Stimulated activated naive CD4-positive, alpha-beta T cell treated with Interleukin-2 at 50 U/mL for 16 hours (primary cell): ENCODE results near the gene ADAMTS16.

Experiments
- DNase-seq: peaks from one replicate; lab custom pipeline; 2025; lab: John Stamatoyannopoulos, UW

Gene ADAMTS16

DNA sequence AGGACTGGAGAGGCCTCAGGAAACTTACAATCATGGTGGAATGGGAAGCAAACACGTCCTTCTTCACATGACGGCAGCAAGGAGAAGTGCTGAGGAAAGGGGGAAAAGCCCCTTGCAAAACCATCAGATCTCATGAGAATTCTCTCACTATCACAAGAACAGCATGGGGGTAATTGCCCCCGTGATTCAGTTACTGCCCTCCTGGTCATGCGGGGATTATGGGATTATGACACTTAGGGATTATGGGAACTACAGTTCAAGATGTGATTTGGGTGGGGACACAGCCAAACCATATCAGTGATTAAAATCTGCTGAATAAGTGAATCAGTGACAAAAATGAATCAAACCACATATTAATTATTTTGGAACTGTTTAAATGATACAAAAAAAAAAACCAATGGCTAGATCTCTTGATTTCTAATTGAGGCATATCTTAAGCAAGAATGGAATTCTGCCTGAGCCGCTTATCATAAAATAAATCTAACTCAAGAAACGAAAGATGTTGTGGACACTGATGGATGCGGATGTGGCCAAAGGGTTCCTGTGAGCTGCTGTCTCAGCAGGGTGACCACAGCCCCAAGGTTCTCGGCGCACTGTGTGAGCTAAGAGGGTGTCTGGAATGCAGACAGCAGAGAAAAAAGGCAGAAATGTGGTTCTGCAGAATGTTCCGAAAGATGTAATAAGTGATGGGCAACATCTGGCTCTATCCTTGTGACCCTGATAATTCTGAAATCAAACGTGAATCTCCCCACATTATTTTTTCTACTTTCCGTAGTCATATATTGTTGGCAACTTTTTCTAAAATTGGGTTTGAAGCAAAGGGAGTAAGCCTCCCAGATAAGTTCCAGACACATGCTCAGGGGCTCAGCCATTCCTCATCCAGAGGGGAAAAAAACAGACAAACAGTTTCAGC is 175.2 kb downstream of the ADAMTS16 start:
- DNase-seq, result no peak

DNA sequence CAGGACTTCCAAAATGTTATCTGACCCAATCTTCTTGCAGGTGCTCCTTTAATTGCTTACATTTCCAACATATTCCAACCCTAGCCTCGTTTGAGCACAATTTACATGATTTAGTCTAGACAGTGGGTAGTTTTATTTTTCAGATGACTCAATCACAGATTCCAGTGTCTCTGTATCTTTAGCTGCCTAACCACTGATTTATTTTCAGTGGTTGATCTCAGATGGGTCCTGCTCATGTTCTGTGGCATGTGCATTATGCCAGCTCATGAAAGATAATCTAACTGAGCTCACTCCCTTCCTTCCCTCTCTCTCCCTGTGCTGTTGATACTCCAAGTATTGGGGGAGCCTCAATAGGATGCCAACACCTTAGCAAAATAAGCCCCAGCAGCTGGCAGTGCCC is 176.2 kb downstream of the ADAMTS16 start:
- DNase-seq, result no peak

DNA sequence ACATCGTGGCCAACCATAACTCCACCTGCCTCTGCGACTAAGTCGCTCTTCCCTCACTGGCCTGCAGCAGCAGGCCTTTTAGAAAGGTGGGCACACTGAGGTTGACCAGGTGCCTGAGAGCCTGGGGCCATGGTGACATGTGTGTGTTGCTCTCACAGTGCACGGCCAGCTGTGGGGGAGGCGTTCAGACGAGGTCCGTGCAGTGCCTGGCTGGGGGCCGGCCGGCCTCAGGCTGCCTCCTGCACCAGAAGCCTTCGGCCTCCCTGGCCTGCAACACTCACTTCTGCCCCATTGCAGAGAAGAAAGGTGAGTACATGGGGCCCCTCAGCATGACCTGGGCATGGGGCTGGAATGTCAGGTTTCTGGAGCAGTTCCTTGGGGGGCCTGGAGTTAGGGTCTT is 177.8 kb downstream of the ADAMTS16 start:
- no peak for DNase-seq

DNA sequence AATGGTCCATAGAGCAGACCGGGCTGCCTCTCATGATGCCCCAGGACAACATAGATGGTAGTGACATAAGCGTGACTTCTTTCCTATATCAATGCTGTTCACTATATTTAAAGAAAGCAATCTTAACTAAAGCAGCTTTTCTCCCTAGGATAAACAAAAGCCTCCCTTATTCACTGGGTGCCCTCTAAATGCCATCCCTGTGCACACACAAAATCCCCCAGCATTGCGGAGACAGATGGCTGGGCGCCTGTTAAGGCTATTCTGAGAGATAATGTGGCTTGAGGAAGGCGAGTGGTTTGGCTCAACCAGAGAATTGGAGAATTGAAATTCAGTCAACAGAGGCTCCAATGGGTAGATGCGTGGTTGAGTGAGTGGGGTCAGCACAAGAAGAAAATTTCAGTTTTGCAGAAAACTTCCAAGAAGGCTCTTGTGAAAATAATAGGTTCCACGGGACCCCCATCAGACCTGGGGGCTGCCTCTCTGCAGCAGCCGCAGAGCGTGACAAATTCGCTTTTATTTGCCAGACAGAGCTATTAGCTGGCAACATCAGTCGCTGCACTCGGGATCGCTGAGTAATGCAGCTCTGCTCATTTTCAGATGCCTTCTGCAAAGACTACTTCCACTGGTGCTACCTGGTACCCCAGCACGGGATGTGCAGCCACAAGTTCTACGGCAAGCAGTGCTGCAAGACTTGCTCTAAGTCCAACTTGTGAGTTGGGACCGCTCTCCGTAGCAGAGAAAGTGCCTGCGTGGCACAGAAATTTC is 178.5 kb downstream of the ADAMTS16 start:
- DNase-seq, result no peak

DNA sequence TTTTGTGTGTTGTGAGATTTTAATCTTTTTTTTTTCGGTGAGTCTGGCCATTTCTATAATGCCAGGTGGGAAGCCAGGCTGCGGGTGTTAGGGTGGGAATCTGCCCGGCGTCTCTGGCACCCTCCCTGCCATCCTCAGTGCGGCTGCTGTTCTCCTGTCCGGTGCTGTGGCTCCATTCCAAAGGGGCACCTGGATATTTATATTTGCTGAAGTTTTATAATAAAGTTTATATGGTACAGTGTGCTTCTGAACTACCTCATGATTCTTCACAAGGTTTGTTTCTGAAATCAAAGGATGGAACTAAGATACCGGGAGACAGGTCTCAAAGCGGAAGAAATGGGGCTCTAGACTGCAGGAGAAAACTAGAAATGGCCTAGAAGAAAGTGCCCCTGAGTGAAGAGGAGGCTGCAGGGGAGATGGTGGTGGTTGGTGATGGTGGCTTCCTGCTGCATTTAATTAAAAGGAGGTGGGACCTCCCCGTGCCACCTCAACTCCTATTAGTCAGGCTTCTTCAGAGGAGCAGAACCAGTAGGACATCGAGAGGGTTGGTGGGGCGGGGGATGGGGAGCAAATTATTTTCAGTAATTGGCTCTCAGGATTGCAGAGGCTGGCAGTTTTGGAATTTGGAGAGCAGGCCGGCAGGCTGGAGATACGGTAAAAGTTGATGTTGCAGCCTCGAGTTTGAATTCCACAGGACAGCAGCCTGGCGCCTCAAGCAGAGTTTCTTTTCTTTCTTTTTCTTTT is 180.1 kb downstream of the ADAMTS16 start:
- no peak for DNase-seq

DNA sequence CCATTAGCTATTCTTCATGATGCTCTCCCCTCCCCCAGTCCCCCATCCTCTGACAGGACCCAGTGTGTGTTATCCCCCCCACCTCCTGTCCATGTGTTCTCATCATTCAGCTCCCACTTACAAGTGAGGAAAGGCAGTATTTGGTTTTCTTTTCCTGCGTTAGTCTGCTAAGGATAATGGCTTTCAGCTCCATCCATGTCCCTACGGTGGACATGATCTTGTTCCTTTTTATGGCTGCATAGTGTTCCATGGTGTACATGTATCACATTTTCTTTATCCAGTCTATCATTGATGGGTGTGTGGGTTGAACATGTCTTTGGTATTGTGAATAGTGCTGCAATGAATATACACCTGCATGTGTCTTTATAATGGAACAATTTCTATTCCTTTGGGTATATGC is 181.0 kb downstream of the ADAMTS16 start:
- DNase-seq, result no peak

DNA sequence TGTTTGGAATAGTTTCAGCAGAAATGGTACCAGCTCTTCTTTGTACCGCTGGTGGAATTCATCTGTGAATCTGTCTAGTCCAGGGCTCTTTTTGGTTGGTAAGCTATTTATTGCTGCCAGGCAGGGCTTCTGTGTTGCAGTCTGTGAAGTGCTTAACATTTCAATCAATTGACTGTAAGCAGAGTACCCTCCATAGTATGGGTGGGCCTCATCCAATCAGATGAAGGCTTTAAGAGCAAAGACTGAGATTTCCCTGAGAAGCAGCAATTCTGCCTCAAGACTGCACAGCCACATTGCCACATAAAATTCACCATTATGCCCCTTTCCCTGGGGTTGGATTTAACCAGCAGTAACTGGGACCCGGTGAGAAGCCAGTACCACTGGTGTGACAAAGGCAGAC is 183.4 kb downstream of the ADAMTS16 start:
- DNase-seq, result no peak

DNA sequence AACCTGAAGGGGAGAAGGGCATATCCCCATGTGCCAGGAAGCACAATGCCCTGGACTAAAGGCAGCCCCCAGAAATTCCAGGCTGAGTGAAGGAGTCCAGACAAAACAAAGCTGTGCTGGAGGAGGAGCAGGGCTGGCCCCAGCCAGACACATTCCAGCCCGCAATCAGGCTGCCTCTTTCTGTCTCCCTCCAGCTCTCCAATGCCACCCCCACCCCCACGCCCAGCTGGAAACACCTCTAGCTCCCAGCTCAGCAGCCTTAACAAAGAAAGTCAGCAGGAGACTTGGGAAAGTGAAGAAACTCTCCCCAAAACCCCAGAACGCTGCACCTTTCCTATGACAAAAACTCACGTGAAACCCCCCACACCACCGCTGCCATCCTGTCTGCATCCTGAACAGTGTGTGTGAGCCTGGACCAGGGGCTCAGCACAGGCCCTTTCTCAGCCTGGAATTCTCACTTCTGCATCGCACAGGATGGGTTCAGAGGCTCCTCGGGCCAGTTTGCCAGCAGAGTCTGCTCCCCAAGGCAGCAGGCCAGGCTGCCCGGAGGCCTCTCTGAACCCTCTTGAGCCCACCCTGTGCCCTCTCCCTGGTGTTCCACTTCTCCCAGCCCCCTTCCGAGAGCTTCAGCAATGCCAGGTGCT is 186.1 kb downstream of the ADAMTS16 start:
- DNase-seq, result no peak

DNA sequence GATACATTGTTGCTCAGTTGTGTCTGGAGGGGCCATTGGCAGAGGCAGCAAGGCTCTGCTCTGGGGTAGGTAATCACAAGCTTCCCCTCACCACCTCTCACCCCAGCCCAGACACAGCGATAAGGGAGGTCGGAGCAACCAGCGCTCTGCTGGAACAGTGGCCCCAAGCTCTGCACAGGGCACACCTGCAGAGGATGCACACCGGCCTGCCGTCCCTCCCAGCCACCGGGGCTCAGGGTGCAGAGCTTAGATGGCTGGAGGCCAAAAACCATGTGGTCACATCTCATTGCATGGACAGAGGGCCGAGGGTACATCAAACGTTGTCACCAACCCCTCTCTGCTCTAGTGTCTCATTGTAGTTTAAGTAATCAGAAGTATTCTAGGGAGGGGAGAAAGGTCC is 187.0 kb downstream of the ADAMTS16 start:
- DNase-seq, result no peak

DNA sequence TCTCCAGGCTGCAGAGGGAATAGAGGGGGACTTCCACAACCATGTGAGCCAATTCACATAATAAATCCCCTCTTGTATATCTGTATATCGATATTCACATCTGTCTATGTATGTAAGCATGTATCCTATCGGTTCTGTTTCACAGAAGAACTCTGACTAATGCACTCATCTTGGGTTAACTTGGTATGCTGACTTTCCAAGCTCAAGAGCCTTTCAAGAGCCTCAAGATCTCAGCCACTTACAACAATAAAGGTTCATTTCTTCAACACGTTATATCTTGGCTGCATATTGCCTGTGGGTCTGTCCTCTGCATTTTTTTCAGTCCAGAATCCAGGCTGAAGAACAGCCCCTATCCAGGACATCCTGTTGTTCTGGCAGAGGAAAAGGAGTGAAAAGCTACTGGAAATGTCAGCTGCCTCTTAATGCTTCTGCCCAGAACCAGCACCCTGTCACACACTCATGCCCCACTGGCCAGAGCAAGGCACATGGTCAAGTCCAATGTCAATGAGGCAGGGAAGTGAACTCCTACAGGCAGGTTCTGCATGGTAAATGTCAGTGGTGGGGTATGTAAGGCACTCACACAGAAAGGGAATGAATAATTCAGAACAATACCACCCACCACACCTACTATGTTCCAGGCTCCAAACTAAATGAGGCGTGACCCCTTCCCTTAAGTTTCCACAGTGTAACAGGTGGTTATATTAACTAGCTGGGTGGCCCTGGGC is 190.8 kb downstream of the ADAMTS16 start:
- no peak for DNase-seq

DNA sequence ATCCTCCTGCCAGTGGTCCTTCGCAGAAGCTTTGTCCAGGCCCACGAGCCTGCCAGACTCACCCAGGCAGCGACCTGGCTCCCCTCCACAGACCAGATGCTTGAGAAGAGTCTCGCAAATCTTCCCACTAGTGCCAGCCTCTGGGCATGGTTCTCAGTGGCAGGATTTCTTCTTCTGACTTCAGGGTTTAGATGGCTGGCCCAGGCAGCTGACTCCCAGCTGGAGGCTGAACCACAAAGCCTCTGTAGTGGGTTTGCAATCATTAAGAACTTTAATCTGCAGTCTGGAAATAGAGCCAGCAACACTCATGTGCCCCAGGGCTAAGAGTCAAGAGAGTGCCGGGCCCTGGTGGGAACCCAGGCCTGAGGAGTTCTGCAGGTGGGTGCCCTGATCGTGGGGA is 191.7 kb downstream of the ADAMTS16 start:
- no peak for DNase-seq

DNA sequence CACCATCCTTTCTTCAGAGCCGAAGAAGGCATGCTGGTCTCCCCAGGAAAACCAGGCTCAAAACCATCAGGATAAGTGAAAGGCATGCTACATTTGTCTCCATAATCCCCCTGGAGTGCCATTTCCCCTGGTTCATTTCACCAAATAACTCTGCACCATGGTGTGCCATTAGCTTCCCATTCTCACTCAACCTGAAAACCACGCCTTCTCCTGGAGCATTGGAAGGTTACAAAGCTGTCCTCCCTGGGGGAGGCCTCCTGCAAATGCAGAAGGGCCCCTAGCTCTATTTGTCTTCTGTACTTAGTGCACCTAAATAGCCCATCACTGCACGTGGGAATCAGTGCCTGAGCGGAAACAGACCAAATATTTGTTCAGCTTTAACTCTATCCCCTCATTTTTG is 192.2 kb downstream of the ADAMTS16 start:
- DNase-seq, result no peak

DNA sequence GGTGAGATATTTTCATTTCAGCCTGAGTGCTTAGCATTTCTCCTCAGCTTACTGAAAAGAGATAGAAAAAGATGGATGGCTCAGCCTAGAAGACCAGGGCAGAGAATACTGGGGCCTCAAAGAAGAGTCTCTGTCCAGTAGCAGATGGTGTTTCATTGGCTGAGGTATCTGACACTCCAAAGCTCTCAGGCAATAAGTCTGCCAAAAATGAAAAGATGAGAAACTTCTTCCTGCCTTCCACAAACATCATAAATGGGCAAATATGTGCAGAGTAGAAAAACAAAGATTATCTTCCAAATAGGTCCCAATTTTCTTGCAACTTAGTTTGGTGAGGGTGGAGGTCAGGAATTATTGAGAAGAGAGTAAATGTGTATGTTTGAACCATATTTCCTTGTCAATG is 195.0 kb downstream of the ADAMTS16 start:
- DNase-seq, result no peak

DNA sequence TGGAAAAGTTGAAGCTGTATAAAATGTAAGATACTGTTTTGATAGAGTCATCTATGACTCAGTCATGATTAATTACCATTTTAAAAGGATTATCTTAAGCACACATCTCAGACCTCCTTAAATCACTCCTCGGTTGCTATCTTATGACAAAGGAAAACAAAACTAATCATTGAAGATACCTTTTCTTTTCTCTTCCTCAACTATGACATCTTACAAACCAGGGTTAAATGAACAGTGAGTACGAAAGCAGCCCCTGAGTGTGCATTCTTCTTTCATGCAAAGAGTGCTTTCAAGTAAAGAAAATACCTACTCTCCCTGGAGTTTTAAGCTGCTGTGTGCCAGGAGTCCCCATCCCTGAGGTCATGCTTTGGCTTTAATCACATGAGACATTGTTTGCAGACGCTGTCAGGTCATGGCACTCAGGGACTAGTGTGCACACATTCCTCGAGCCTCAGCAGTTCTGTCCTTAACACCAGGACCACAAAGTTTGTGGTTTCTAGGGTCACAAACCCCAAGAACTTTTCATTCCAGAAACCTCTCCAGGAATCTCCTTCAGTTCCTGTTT is 195.7 kb downstream of the ADAMTS16 start:
- DNase-seq, result no peak

DNA sequence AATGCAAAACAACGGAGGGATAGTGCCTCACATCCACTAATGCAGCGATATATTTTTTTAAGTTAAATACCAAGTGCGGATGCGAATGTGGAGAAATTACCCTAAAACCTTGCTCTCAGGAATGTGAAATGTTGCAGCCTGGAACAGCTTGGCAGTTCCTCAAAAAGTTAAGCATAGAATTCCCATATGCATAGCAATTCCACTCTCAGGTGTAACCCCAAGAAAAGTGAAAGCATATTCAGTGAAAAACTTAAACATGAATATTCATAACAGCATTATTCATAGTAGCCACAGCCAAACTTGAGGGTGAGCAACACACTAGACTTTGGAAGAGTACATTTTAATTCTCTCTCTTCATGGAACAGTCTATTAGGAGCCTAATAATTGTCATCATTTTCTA is 199.1 kb downstream of the ADAMTS16 start:
- no peak for DNase-seq

DNA sequence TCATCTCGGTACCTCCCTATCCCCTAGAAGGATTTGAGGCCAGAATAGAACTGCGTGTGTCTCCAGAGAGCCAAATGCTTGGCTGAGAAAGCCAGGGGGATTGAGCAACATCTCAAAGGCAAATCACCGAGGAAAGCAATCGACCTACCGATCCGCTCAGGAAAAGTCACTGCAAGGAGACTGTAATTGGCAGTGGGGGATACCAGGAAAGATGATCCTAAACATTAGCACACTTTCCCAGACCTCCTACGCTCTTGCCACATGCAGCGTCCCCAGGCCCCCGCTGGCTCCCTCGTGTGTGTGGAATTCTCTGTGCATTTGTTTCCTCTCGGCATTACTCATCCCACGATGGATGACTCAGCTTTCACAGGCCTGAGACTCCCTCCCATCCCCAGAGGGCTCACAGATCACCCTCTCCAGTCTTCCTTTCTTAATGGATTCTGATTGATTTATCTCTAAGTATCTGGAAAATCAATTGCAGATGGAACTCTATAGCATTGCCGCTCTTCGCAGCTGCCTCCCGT is 200.1 kb downstream of the ADAMTS16 start:
- DNase-seq, result no peak

DNA sequence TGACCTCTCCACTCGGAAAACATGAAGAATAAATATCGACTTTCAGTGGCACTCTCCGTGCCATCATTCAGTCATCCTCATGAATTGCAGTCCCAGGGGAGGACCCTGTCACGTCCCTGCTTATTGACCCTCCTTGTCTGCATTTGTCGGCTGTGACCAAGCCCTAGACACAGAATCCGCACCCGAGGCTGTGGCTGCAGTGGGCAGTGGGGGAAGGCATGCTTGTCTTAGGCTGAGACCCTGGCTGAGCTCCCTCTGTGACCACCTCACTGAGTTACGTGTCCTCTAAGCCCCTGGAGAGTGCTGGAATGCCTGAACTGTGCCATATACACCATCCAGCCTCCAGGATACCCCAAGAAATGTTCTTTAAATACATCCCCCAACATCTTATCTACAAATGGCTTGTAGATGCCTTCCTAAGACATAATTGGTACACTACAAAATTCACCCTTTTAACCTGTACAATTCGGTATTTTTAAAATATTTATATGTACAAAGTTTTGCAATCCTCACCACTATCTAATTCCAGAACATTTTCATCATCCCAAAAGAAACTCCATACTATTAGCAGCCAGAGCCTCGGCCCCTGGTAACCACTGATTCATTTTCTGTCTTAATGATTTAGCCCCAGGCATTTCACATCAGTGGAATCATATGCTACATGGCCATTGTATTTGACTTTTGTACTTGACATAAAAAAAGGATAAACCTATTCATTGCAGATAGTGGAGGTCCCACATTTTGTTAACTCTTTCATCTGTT is 201.6 kb downstream of the ADAMTS16 start:
- DNase-seq, result no peak

DNA sequence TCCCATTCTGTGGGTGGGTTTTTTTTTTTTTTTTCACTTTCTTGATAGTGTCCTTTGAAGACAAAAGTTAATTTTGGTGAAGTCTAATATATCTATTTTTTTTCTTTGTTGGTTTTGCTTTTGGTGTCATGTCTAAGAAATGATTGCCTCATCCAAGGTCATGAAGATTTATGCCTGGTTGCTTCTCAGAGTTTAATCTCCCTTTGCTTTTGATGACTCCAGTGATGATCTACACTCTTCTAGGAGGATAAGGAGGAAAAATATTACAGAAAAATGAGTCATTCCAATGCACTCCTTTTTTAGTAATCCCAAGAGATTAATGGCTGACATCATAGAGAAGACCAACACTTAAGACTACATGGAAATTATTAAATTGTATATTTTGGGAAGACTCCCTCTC is 202.7 kb downstream of the ADAMTS16 start:
- DNase-seq, result no peak

DNA sequence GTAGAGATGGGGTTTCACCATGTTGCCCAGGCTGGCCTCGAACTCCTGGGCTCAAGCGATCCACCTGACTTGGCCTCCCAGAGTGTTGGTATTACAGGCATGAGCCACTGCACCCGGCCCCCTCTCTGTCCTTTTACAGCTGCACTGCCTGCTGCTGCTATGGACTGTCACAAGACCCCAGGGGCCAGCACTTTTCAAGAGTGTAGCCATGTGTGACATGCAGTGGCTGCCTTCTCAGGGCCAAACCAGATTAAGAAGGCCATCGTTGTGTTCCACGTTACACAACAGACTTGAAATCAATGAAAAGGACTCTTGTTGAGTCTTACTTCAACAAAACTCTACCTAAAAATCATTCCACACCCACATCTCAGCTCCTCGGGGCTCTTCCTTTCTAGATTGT is 203.4 kb downstream of the ADAMTS16 start:
- no peak for DNase-seq

DNA sequence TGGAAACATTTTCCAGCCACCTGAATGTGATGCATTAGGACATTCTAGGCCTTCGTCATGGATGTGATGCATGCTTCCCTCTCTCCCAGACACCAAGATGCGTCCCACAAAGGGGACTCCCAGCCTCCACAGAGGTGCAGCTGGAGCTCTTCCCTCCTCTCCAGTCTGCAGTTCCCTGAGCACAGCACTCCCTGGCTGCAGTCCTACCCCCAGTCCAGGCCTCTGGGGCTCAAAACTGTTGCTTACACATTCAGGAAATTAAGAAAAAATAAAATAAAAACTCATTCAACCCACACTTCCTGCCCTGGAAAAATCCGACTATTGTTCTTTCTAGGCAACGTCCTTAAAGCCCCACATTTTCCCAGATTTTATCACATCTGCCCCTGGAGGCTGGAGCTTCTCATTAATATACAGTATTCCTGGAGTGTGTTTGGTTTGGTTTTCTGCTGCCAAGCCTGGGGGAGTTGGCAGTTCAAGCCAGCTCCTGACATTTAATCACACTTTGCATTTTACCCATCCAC is 204.0 kb downstream of the ADAMTS16 start:
- no peak for DNase-seq
